K562 (cell line): Measurements from ENCODE around the gene ETV4. TPM values are rescaled to one million over a fixed set of nuclear protein-coding genes. Genes with fewer than 3 reads are reported as not detected.
A peak's percentile ranks its signal among the peaks of the same experiment; 100 is the strongest.

ENCODE experiments used
- ATF1 ChIP-seq, 2 experiments: fragments of 450-650 bp in 1 of 2; IDR thresholded peaks; 2 replicates each; pipeline ENCODE4 v1.6.1; 2016; ENCODE audit warnings: missing compliant biosample characterization in 1 of 2, missing genetic modification characterization in 1 of 2
- CBX2 ChIP-seq: fragments of 200-600 bp; sonication (generic); IDR thresholded peaks from one replicate; pipeline ENCODE4 v1.6.1; 2012; ENCODE audit warnings: mild to moderate bottlenecking, low read length, inconsistent platforms; ENCODE audit not compliant: insufficient read depth, poor library complexity, severe bottlenecking
- FOXK1 ChIP-seq: sonication (generic); formaldehyde crosslinking; IDR thresholded peaks from 2 replicates; pipeline ENCODE4 v1.8.0; 2022; ENCODE audit warnings: missing genetic modification reagents, mild to moderate bottlenecking, borderline replicate concordance
- GABPA ChIP-seq: fragments of 200-800 bp; sonication (Bioruptor generic); conservative IDR thresholded peaks from 2 replicates; pipeline ENCODE4 v1.6.1; 2016; ENCODE audit warnings: low read depth, missing genetic modification characterization, missing compliant biosample characterization
- NCOA6 ChIP-seq: fragments of 450-650 bp; IDR thresholded peaks from 2 replicates; pipeline ENCODE4 v1.6.1; 2017; ENCODE audit warnings: mild to moderate bottlenecking
- NFYB ChIP-seq: IDR thresholded peaks from 2 replicates; pipeline ENCODE4 v1.6.1; 2011; ENCODE audit warnings: mild to moderate bottlenecking, moderate library complexity; ENCODE audit not compliant: insufficient read length; ENCODE audit errors: extremely low read depth
- NR2F6 ChIP-seq: fragments of 450-650 bp; formaldehyde crosslinking; IDR thresholded peaks from 2 replicates; pipeline ENCODE4 v1.4.0; 2020; ENCODE audit warnings: mild to moderate bottlenecking
- TAF15 ChIP-seq: fragments of 200-400 bp; formaldehyde crosslinking; IDR thresholded peaks from 2 replicates; pipeline ENCODE4 v1.6.1; 2017; ENCODE audit warnings: mild to moderate bottlenecking, low read depth, low read length, moderate library complexity
- TBL1XR1 ChIP-seq, 2 experiments: IDR thresholded peaks; 2 replicates each; pipeline ENCODE4 v1.6.1; 2012; ENCODE audit warnings: improper control_type of control experiment in 2 of 2, low read length in 2 of 2, mild to moderate bottlenecking in 1 of 2
- WHSC1 ChIP-seq: IDR thresholded peaks from one replicate; pipeline ENCODE4 v1.6.1; 2012; ENCODE audit warnings: low read length, control low read depth, inconsistent platforms
- XRCC5 ChIP-seq: fragments of 200-400 bp; formaldehyde crosslinking; IDR thresholded peaks from 2 replicates; pipeline ENCODE4 v1.6.1; 2017; ENCODE audit warnings: low read depth, mild to moderate bottlenecking, low read length
- ZNF143 ChIP-seq: sonication (generic); formaldehyde crosslinking; IDR thresholded peaks from 2 replicates; pipeline ENCODE4 v1.9.0; 2022; ENCODE audit warnings: mild to moderate bottlenecking, missing genetic modification reagents
- ZNF24 ChIP-seq: fragments of 450-650 bp; IDR thresholded peaks from 2 replicates; pipeline ENCODE4 v1.6.1; 2016
- ZNF717 ChIP-seq: fragments of 250-450 bp; sonication (Bioruptor Pico); IDR thresholded peaks from 2 replicates; pipeline ENCODE4 v1.5.0; 2021
- polyA plus RNA-seq, 8 experiments: library from polyadenylated mRNA; depleted of rRNA in 4 of 8; stranded (reverse) in 5 of 8; unstranded in 3 of 8; fragments of >200 nt; fragmentation: Nextera tagmentation in 2 of 8; fragmentation: Illumina TruSeq in 1 of 8; extraction: Ambion mirVana in 2 of 8; extraction: Trizol in 1 of 8; gene quantifications; 2 replicates each; pipeline versions ENCODE4 v1.2.1 to v1.2.3, GENCODE V29; 2011 to 2014; ENCODE audit warnings: inconsistent platforms in 1 of 8, missing spikeins in 1 of 8
- total RNA-seq, 7 experiments: library from RNA; depleted of rRNA in 6 of 7; stranded (reverse); fragments of >200 nt in 6 of 7; fragmentation: Illumina TruSeq in 2 of 7; extraction: Trizol in 2 of 7; gene quantifications; 2 replicates each; pipeline versions ENCODE4 v1.2.1 to v1.2.3, GENCODE V29; 2011 to 2021; ENCODE audit warnings: low replicate concordance in 1 of 7
- TF ChIP-seq, protein P1 (sequence below): fragments of 450-650 bp; formaldehyde crosslinking; IDR thresholded peaks from 2 replicates; pipeline ENCODE4 v1.4.0; 2020; ENCODE audit warnings: mild to moderate bottlenecking, mixed read lengths
- TF ChIP-seq, protein P2 (sequence below): conservative IDR thresholded peaks from 2 replicates; pipeline ENCODE4 v1.6.1; 2011; ENCODE audit warnings: low read depth, mild to moderate bottlenecking, low read length; ENCODE audit not compliant: control insufficient read depth
- TF ChIP-seq, protein P3 (sequence below): sonication (generic); formaldehyde crosslinking; IDR thresholded peaks from 2 replicates; pipeline ENCODE4 v1.8.1; 2023; ENCODE audit warnings: mild to moderate bottlenecking, missing genetic modification reagents
- TF ChIP-seq, protein P4 (sequence below): fragments of 250-450 bp; sonication (Bioruptor Pico); IDR thresholded peaks from 2 replicates; pipeline ENCODE4 v1.5.0; 2020; ENCODE audit warnings: mild to moderate bottlenecking
- TF ChIP-seq, protein P5 (sequence below): fragments of 250-450 bp; sonication (Bioruptor Pico); IDR thresholded peaks from 2 replicates; pipeline ENCODE4 v1.5.0; 2022; ENCODE audit warnings: mild to moderate bottlenecking

ETV4 gene
- total and polyA plus RNA-seq, 9 of the 15 experiments (the other 6 are each of a cell fraction or from before 2014, with no cell fraction given): 5.5 to 66.3 (median 28.2) TPM

DNA sequence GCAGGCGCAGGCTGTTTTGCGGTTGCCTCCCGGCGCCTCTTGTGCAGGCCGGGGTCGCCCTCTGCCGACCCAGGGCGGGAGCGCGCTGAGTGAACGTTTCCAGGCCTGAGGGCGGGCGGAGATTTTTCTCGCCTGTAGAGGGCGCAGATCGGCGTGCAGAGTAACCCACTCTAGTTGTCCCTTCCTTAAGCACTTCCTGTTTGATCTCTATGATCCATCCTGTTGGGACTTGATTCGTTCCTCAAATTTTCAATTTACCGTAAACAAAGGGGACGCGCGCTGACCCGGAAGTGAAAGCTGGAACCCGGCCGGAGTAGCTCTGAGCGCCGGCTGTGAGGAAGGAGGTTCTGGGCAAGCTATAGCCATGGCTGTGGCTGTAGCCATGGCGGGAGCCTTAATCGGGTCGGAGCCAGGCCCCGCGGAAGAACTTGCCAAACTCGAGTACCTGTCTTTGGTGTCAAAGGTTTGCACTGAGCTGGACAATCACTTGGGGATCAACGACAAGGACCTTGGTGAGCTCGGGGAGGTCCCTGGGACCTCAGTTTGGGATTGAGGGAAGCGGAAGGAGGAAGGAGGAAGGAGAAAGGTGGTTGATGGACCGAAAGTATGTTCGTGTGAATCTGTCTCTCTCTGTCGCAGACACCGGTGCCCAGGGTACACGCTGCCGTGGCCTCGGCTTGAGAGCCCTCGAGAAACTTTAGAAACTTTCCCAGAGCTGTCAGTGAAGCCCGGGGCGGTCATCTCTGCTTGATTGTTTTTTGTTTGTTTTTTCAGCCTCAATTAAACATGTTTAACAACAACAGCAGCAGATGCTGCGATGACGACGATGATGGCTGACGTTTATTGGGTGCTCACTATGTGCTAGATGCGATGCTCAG lies 62.2 kb downstream of the ETV4 start, which contains the start of gene DHX8 (continued):
- TF ChIP-seq, protein P1, sequence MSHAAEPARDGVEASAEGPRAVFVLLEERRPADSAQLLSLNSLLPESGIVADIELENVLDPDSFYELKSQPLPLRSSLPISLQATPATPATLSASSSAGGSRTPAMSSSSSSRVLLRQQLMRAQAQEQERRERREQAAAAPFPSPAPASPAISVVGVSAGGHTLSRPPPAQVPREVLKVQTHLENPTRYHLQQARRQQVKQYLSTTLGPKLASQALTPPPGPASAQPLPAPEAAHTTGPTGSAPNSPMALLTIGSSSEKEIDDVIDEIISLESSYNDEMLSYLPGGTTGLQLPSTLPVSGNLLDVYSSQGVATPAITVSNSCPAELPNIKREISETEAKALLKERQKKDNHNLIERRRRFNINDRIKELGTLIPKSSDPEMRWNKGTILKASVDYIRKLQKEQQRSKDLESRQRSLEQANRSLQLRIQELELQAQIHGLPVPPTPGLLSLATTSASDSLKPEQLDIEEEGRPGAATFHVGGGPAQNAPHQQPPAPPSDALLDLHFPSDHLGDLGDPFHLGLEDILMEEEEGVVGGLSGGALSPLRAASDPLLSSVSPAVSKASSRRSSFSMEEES (CRISPR knock-in tag): no peak
- no peak for TF ChIP-seq ATF1 (CRISPR knock-in tag; IDR thresholded peaks at IDR 0.05)
- peak; percentile 78 for TF ChIP-seq ATF1 (tag; IDR thresholded peaks at IDR 0.05)
- TF ChIP-seq, protein P2, sequence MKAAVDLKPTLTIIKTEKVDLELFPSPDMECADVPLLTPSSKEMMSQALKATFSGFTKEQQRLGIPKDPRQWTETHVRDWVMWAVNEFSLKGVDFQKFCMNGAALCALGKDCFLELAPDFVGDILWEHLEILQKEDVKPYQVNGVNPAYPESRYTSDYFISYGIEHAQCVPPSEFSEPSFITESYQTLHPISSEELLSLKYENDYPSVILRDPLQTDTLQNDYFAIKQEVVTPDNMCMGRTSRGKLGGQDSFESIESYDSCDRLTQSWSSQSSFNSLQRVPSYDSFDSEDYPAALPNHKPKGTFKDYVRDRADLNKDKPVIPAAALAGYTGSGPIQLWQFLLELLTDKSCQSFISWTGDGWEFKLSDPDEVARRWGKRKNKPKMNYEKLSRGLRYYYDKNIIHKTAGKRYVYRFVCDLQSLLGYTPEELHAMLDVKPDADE: peak; percentile 88
- TF ChIP-seq CBX2: no peak
- no peak for TF ChIP-seq TAF15
- TF ChIP-seq, protein P3, sequence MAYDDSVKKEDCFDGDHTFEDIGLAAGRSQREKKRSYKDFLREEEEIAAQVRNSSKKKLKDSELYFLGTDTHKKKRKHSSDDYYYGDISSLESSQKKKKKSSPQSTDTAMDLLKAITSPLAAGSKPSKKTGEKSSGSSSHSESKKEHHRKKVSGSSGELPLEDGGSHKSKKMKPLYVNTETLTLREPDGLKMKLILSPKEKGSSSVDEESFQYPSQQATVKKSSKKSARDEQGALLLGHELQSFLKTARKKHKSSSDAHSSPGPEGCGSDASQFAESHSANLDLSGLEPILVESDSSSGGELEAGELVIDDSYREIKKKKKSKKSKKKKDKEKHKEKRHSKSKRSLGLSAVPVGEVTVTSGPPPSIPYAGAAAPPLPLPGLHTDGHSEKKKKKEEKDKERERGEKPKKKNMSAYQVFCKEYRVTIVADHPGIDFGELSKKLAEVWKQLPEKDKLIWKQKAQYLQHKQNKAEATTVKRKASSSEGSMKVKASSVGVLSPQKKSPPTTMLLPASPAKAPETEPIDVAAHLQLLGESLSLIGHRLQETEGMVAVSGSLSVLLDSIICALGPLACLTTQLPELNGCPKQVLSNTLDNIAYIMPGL (CRISPR knock-in tag): peak; percentile 22; the same call in 1 of the 2 replicates
- TF ChIP-seq NR2F6 (CRISPR knock-in tag): no peak
- no peak for TF ChIP-seq NFYB
- TF ChIP-seq, protein P4, sequence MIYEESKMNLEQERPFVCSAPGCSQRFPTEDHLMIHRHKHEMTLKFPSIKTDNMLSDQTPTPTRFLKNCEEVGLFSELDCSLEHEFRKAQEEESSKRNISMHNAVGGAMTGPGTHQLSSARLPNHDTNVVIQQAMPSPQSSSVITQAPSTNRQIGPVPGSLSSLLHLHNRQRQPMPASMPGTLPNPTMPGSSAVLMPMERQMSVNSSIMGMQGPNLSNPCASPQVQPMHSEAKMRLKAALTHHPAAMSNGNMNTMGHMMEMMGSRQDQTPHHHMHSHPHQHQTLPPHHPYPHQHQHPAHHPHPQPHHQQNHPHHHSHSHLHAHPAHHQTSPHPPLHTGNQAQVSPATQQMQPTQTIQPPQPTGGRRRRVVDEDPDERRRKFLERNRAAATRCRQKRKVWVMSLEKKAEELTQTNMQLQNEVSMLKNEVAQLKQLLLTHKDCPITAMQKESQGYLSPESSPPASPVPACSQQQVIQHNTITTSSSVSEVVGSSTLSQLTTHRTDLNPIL (CRISPR knock-in tag): no peak
- TF ChIP-seq ZNF143: no peak
- TF ChIP-seq TBL1XR1 (IDR thresholded peaks at IDR 0.05; ENCODE audit: low read length in 2 of 2): peak; percentile 45 to 78; a peak in 3 of 4 replicates
- TF ChIP-seq WHSC1: no peak
- no peak for TF ChIP-seq NCOA6
- peak; percentile 99 for TF ChIP-seq GABPA (tag)
- TF ChIP-seq FOXK1 (CRISPR knock-in tag): peak; percentile 94; the same call in 1 of the 2 replicates
- TF ChIP-seq, protein P5, sequence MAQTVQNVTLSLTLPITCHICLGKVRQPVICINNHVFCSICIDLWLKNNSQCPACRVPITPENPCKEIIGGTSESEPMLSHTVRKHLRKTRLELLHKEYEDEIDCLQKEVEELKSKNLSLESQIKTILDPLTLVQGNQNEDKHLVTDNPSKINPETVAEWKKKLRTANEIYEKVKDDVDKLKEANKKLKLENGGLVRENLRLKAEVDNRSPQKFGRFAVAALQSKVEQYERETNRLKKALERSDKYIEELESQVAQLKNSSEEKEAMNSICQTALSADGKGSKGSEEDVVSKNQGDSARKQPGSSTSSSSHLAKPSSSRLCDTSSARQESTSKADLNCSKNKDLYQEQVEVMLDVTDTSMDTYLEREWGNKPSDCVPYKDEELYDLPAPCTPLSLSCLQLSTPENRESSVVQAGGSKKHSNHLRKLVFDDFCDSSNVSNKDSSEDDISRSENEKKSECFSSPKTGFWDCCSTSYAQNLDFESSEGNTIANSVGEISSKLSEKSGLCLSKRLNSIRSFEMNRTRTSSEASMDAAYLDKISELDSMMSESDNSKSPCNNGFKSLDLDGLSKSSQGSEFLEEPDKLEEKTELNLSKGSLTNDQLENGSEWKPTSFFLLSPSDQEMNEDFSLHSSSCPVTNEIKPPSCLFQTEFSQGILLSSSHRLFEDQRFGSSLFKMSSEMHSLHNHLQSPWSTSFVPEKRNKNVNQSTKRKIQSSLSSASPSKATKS: no peak
- no peak for TF ChIP-seq ZNF717 (CRISPR knock-in tag)
- TF ChIP-seq XRCC5: peak; percentile 97
- TF ChIP-seq ZNF24: peak; percentile 63
